ENCODE measurements around the gene DBNDD1.

Gene DBNDD1

GRCh38 chr16:90027611-90028010 lies 8.4 kb upstream of the DBNDD1 start:
- no peak for TF ChIP-seq ZNF274 (IDR thresholded peaks at IDR 0.05; ENCODE audit: low read depth, low read length)
- H3K4me3 ChIP-seq (ENCODE audit: low read length): no peak overlapping the region

GRCh38 chr16:90026135-90026534 lies 6.9 kb upstream of the DBNDD1 start:
- H3K4me3 ChIP-seq (ENCODE audit: low read length): no peak overlapping the region
- no peak for TF ChIP-seq ZNF274 (IDR thresholded peaks at IDR 0.05; ENCODE audit: low read depth, low read length)

GRCh38 chr16:90023078-90023447 lies 3.8 kb upstream of the DBNDD1 start:
- TF ChIP-seq ZNF274 (IDR thresholded peaks at IDR 0.05; ENCODE audit: low read depth, low read length): no peak
- peak overlapping the region; percentile 56; the same call in 1 of the 2 replicates for H3K4me3 ChIP-seq (ENCODE audit: low read length)

GRCh38 chr16:90022209-90023077 lies 3.2 kb upstream of the DBNDD1 start:
- H3K4me3 ChIP-seq (ENCODE audit: low read length): peak overlapping the region; percentile 56; the same call in 1 of the 2 replicates
- no peak for TF ChIP-seq ZNF274 (IDR thresholded peaks at IDR 0.05; ENCODE audit: low read depth, low read length)

- no peak overlapping the region for H3K4me3 ChIP-seq (ENCODE audit: low read length)
- no peak for TF ChIP-seq ZNF274 (IDR thresholded peaks at IDR 0.05; ENCODE audit: low read depth, low read length)
Measured at GRCh38 chr16:90020838-90021382, 1.7 kb upstream of the DBNDD1 start.

- peak overlapping the region; percentile 59; the same call in 1 of the 2 replicates for H3K4me3 ChIP-seq (ENCODE audit: low read length)
- TF ChIP-seq ZNF274 (IDR thresholded peaks at IDR 0.05; ENCODE audit: low read depth, low read length): no peak
Measured at GRCh38 chr16:90020260-90020837, 1.1 kb upstream of the DBNDD1 start.

GRCh38 chr16:90019543-90020259 lies 445 bp upstream of the DBNDD1 start:
- TF ChIP-seq ZNF274 (IDR thresholded peaks at IDR 0.05; ENCODE audit: low read depth, low read length): no peak
- H3K4me3 ChIP-seq (ENCODE audit: low read length): peak overlapping the region; percentile 59; the same call in 1 of the 2 replicates

GRCh38 chr16:90018297-90018651 lies 982 bp downstream of the DBNDD1 start:
- H3K4me3 ChIP-seq (ENCODE audit: low read length): peak overlapping the region; percentile 61
- TF ChIP-seq ZNF274 (IDR thresholded peaks at IDR 0.05; ENCODE audit: low read depth, low read length): no peak

- no peak for TF ChIP-seq ZNF274 (IDR thresholded peaks at IDR 0.05; ENCODE audit: low read depth, low read length)
Measured at GRCh38 chr16:90016339-90016950, 2.8 kb downstream of the DBNDD1 start.

GRCh38 chr16:90015586-90016338 lies 3.5 kb downstream of the DBNDD1 start:
- no peak for TF ChIP-seq ZNF274 (IDR thresholded peaks at IDR 0.05; ENCODE audit: low read depth, low read length)
- no peak overlapping the region for H3K4me3 ChIP-seq (ENCODE audit: low read length)

More at GRCh38 chr16:90016339-90016950, 2.8 kb downstream of the DBNDD1 start:
- no peak overlapping the region for H3K4me3 ChIP-seq (ENCODE audit: low read length)

GRCh38 chr16:90012991-90013745 lies 6.1 kb downstream of the DBNDD1 start:
- TF ChIP-seq ZNF274 (IDR thresholded peaks at IDR 0.05; ENCODE audit: low read depth, low read length): no peak

GRCh38 chr16:90011908-90012501 lies 7.3 kb downstream of the DBNDD1 start:
- TF ChIP-seq ZNF274 (IDR thresholded peaks at IDR 0.05; ENCODE audit: low read depth, low read length): no peak
- H3K4me3 ChIP-seq (ENCODE audit: low read length): no peak overlapping the region

More at GRCh38 chr16:90012991-90013745, 6.1 kb downstream of the DBNDD1 start:
- no peak overlapping the region for H3K4me3 ChIP-seq (ENCODE audit: low read length)

All from GM08714 (cell line).